ENCODE data around the gene PRR3. TPM values are rescaled to one million over a fixed set of nuclear protein-coding genes. Genes with fewer than 3 reads are reported as not detected.

Gene PRR3
- total RNA-seq, 1 donor from 2014 or later, result 17.1 TPM

GRCh38 chr6:30554962-30555815 lies 1.9 kb upstream of the PRR3 start:
- no peak for TF ChIP-seq CTCF (IDR thresholded peaks at IDR 0.05)
- H3K27ac Mint-ChIP-seq (ENCODE audit: unreplicated experiment), result peak overlapping the region; percentile 99
- no peaks in the 10 kb centered on the region for H3K27me3 Mint-ChIP-seq (ENCODE audit: unreplicated experiment)
- no peak for DNase-seq (ENCODE audit: extremely low spot score, unreplicated experiment)
- H3K4me1 Mint-ChIP-seq (ENCODE audit: unreplicated experiment), result peaks cover 28% of the 10 kb centered on the region
- peak overlapping the region; percentile 97 for H3K4me3 Mint-ChIP-seq (ENCODE audit: unreplicated experiment)
- peaks cover 36% of the 10 kb centered on the region for H3K36me3 Mint-ChIP-seq (ENCODE audit: unreplicated experiment)
- no peaks in the 10 kb centered on the region for H3K9me3 Mint-ChIP-seq (ENCODE audit: unreplicated experiment)

DNA sequence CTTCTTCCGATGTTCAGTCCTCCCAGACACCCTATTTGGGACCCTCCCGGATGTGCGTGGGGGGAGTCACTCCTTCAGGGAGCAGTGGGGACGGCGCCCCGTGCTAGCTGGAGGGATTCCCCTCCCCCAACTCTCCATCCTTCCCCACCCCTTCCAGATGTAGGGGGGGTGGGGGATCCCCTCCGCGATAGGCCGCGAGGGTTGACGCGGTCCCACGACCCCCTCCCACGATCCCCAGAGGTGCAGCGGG lies 1.4 kb upstream of the PRR3 start:
- peak overlapping the region; percentile 99 for H3K27ac Mint-ChIP-seq (ENCODE audit: unreplicated experiment)
- H3K27me3 Mint-ChIP-seq (ENCODE audit: unreplicated experiment), result no peaks in the 10 kb centered on the region
- peaks cover 28% of the 10 kb centered on the region for H3K4me1 Mint-ChIP-seq (ENCODE audit: unreplicated experiment)
- peaks cover 31% of the 10 kb centered on the region for H3K36me3 Mint-ChIP-seq (ENCODE audit: unreplicated experiment)
- no peak for TF ChIP-seq CTCF (IDR thresholded peaks at IDR 0.05)
- DNase-seq (ENCODE audit: extremely low spot score, unreplicated experiment), result no peak
- H3K4me3 Mint-ChIP-seq (ENCODE audit: unreplicated experiment), result peak overlapping the region; percentile 97
- no peaks in the 10 kb centered on the region for H3K9me3 Mint-ChIP-seq (ENCODE audit: unreplicated experiment)

- H3K4me1 Mint-ChIP-seq (ENCODE audit: unreplicated experiment), result peaks cover 28% of the 10 kb centered on the region
- peak; percentile 97 for DNase-seq (ENCODE audit: extremely low spot score, unreplicated experiment)
- peaks cover 27% of the 10 kb centered on the region for H3K36me3 Mint-ChIP-seq (ENCODE audit: unreplicated experiment)
- H3K27ac Mint-ChIP-seq (ENCODE audit: unreplicated experiment), result peak within 1 kb of the TSS; percentile 99
- no peaks in the 10 kb centered on the region for H3K9me3 Mint-ChIP-seq (ENCODE audit: unreplicated experiment)
- no peak for TF ChIP-seq CTCF (IDR thresholded peaks at IDR 0.05)
- no peaks in the 10 kb centered on the region for H3K27me3 Mint-ChIP-seq (ENCODE audit: unreplicated experiment)
- peak within 1 kb of the TSS; percentile 97 for H3K4me3 Mint-ChIP-seq (ENCODE audit: unreplicated experiment)
These were observed 809 bp upstream of the PRR3 start, which contains the start of gene GNL1 for GRCh38 chr6:30556066-30556905. Gene GNL1, minus strand, starts transcription at chr6:30556489. Its CDS starts 286 bp downstream, at chr6:30556203.

GRCh38 chr6:30557683-30557981 lies 537 bp downstream of the PRR3 start:
- Mint-ChIP-seq H3K4me3 (ENCODE audit: unreplicated experiment) (peak overlapping the region; percentile 97), H3K36me3 (ENCODE audit: unreplicated experiment) (peaks cover 27% of the 10 kb centered on the region), H3K4me1 (ENCODE audit: unreplicated experiment) (peaks cover 28% of the 10 kb centered on the region), H3K27ac (ENCODE audit: unreplicated experiment) (peak overlapping the region; percentile 99), H3K27me3 (ENCODE audit: unreplicated experiment) (no peaks in the 10 kb centered on the region), H3K9me3 (ENCODE audit: unreplicated experiment) (no peaks in the 10 kb centered on the region)
- DNase-seq (ENCODE audit: extremely low spot score, unreplicated experiment), result no peak
- no peak for TF ChIP-seq CTCF (IDR thresholded peaks at IDR 0.05)

- no peak overlapping the region for H3K27ac Mint-ChIP-seq (ENCODE audit: unreplicated experiment)
- peaks cover 17% of the 10 kb centered on the region for H3K4me1 Mint-ChIP-seq (ENCODE audit: unreplicated experiment)
- H3K36me3 Mint-ChIP-seq (ENCODE audit: unreplicated experiment), result peaks cover 22% of the 10 kb centered on the region
- H3K9me3 Mint-ChIP-seq (ENCODE audit: unreplicated experiment), result no peaks in the 10 kb centered on the region
- no peak for DNase-seq (ENCODE audit: extremely low spot score, unreplicated experiment)
- no peaks in the 10 kb centered on the region for H3K27me3 Mint-ChIP-seq (ENCODE audit: unreplicated experiment)
- TF ChIP-seq CTCF (IDR thresholded peaks at IDR 0.05), result no peak
- H3K4me3 Mint-ChIP-seq (ENCODE audit: unreplicated experiment), result no peak overlapping the region
These were observed 3.8 kb downstream of the PRR3 start for GRCh38 chr6:30560930-30561329.

Measured in osteocyte (in vitro differentiated cells).